Measurements from ENCODE around the gene C19orf53.

Gene C19orf53

DNA sequence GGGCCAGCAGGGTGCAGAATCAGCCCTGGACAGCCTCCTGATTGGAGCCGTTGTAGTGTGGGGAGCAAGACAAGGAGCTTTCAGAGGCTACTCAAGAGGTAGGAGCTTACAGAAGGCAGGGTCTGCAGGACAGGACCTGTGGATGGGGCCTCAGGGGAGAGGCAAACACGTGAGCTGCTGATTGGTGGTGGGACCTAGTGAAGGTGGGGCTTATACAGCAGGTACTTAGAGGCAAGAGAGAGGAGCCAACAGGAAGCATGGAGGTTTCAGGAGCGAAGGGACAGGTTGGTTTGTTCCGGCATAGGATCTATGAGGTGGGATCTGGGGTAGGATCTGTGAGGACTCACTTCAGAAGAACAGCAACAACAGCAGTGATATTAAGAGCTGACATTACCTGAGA, 53.4 kb downstream of the C19orf53 start:
- no peak for DNase-seq

Measured in KG1 (cell line).